HepG2 (cell line): ENCODE data around the gene PDZD7. TPM values are rescaled to one million over a fixed set of nuclear protein-coding genes. Genes with fewer than 3 reads are reported as not detected.

Experiments used
- ATAC-seq: fragments of 200-7000 bp; cut with Tn5 transposase; 3 replicates; pipeline ENCODE4 v1.9.1; 2020; ENCODE audit warnings: mild to moderate bottlenecking, moderate library complexity
- BruUV-seq: library from RNA; stranded (reverse); fragments of 400-500 nt; replicated peaks from 2 replicates; lab custom pipeline; 2021; lab: Mats Ljungman, UMichigan
- CTCF ChIA-PET: fragments of 300-600 bp; formaldehyde crosslinking; extraction: SDS; loops from one replicate; lab custom pipeline; 2021; ENCODE audit warnings: low total read pairs, inconsistent platforms, low intra/inter-chr PET ratio; lab: Yijun Ruan, JAX
- POLR2A ChIA-PET: fragments of 350-600 bp; sonication (Branson Sonifier 250); formaldehyde crosslinking; loops from one replicate; lab custom pipeline; 2020; ENCODE audit warnings: antibody characterized with exemption, inconsistent platforms; lab: Yijun Ruan, JAX
- DNase-seq: peaks from one replicate; pipeline ENCODE4 v3.0.0-alpha.2; 2015; ENCODE audit warnings: low spot score
- FAIRE-seq: peaks from 3 replicates; lab custom pipeline; 2011; peaks lifted over from hg19 to GRCh38; lab: Jason Lieb, UNC
- H2AFZ ChIP-seq: one replicate; pipeline ENCODE4 v1.6.1; 2011; ENCODE audit warnings: low read length, inconsistent platforms
- H3K27ac ChIP-seq: fragments of 300-600 bp; 3 replicates; pipeline ENCODE4 v1.8.0; 2011; ENCODE audit warnings: mixed run types, mild to moderate bottlenecking, mixed read lengths, low read length, inconsistent platforms; ENCODE audit not compliant: insufficient read depth; ENCODE audit errors: extremely low read length
- H3K27me3 ChIP-seq, 2 experiments: fragments of 200-600 bp in 1 of 2; 2 replicates in 1 of 2; 3 replicates in 1 of 2; pipeline versions ENCODE4 v1.6.0 to v1.8.0; 2011; ENCODE audit warnings: low read length in 2 of 2, mild to moderate bottlenecking in 2 of 2, moderate library complexity in 2 of 2, inconsistent platforms in 1 of 2; ENCODE audit not compliant: insufficient read depth in 2 of 2, control insufficient read depth in 1 of 2
- H3K36me3 ChIP-seq, 2 experiments: fragments of 200-600 bp in 1 of 2; replicated peaks in 1 of 2; 2 replicates in 1 of 2; 3 replicates in 1 of 2; pipeline versions ENCODE4 v1.5.1 to v1.8.0; 2011; ENCODE audit warnings: low read length in 2 of 2, inconsistent platforms in 1 of 2; ENCODE audit not compliant: insufficient read depth in 2 of 2, control insufficient read depth in 1 of 2
- H3K4me1 ChIP-seq: 2 replicates; pipeline ENCODE4 v1.5.1; 2012; ENCODE audit warnings: low read length, inconsistent platforms; ENCODE audit not compliant: insufficient read depth
- H3K4me2 ChIP-seq: 2 replicates; pipeline ENCODE4 v1.6.0; 2011; ENCODE audit warnings: low read depth, low read length, inconsistent platforms
- H3K4me3 ChIP-seq, 3 experiments: fragments of 200-600 bp in 1 of 3; sonication (generic), shearing (Covaris generic) in 1 of 3; replicated peaks in 1 of 3; 2 replicates each; pipeline ENCODE4 v1.5.1; 2011 to 2016; ENCODE audit warnings: low read length in 3 of 3, inconsistent platforms in 2 of 3, low read depth in 2 of 3, mild to moderate bottlenecking in 2 of 3, control low read depth in 1 of 3, mixed read lengths in 1 of 3; ENCODE audit not compliant: insufficient read depth in 1 of 3
- H3K79me2 ChIP-seq: one replicate; pipeline ENCODE4 v1.6.1; 2011; ENCODE audit warnings: low read length, inconsistent platforms; ENCODE audit not compliant: insufficient read depth
- H3K9ac ChIP-seq: 2 replicates; pipeline ENCODE4 v1.6.0; 2011; ENCODE audit warnings: mild to moderate bottlenecking, low read depth, low read length, inconsistent platforms; ENCODE audit not compliant: insufficient read depth
- H3K9me3 ChIP-seq: 2 replicates; pipeline ENCODE4 v1.5.1; 2012; ENCODE audit warnings: mild to moderate bottlenecking, low read length
- H4K20me1 ChIP-seq: 2 replicates; pipeline ENCODE4 v1.6.0; 2011; ENCODE audit warnings: inconsistent platforms, mild to moderate bottlenecking, low read length, moderate library complexity; ENCODE audit not compliant: insufficient read depth
- ATF6 ChIP-seq: sonication (generic); formaldehyde crosslinking; conservative IDR thresholded peaks from 2 replicates; pipeline ENCODE4 v1.4.0; 2020; ENCODE audit warnings: missing genetic modification reagents
- KLF15 ChIP-seq: sonication (generic); formaldehyde crosslinking; IDR thresholded peaks from 2 replicates; pipeline ENCODE4 v1.8.1; 2023; ENCODE audit warnings: borderline replicate concordance, mild to moderate bottlenecking, inconsistent platforms, missing genetic modification reagents, mixed read lengths
- MIXL1 ChIP-seq: IDR thresholded peaks from 2 replicates; pipeline ENCODE4 v1.6.1; 2016
- MXD3 ChIP-seq: IDR thresholded peaks from 2 replicates; pipeline ENCODE4 v1.6.1; 2016; ENCODE audit warnings: mild to moderate bottlenecking, missing biosample characterization, missing genetic modification reagents
- RAD51 ChIP-seq: fragments of 450-650 bp; IDR thresholded peaks from 2 replicates; pipeline ENCODE4 v1.6.1; 2016; ENCODE audit warnings: borderline replicate concordance
- REST ChIP-seq, 2 experiments: IDR thresholded peaks; 2 replicates each; pipeline ENCODE4 v1.6.1; 2011 to 2012; ENCODE audit warnings: low read length in 2 of 2, borderline replicate concordance in 1 of 2, low read depth in 1 of 2, mild to moderate bottlenecking in 1 of 2, moderate library complexity in 1 of 2
- SALL2 ChIP-seq: sonication (generic); formaldehyde crosslinking; IDR thresholded peaks from 2 replicates; pipeline ENCODE4 v1.8.1; 2023; ENCODE audit warnings: mild to moderate bottlenecking, missing genetic modification reagents, inconsistent platforms
- ZNF180 ChIP-seq: sonication (generic); formaldehyde crosslinking; IDR thresholded peaks from 2 replicates; pipeline ENCODE4 v1.4.0; 2020; ENCODE audit warnings: low read depth, missing genetic modification reagents, borderline replicate concordance
- ZNF367 ChIP-seq: sonication (generic); formaldehyde crosslinking; IDR thresholded peaks from 2 replicates; pipeline ENCODE4 v1.4.0; 2020; ENCODE audit warnings: missing genetic modification reagents, borderline replicate concordance
- ZNF547 ChIP-seq: sonication (generic); formaldehyde crosslinking; IDR thresholded peaks from 2 replicates; pipeline ENCODE4 v1.5.1; 2020; ENCODE audit warnings: mild to moderate bottlenecking, missing genetic modification reagents
- ZNF563 ChIP-seq: sonication (generic); formaldehyde crosslinking; IDR thresholded peaks from 2 replicates; pipeline ENCODE4 v1.8.0; 2022; ENCODE audit warnings: mild to moderate bottlenecking, moderate library complexity, missing genetic modification reagents
- WGBS: methylation state at CpG from one replicate; pipeline ENCODE4 v1.1.6; 2017; ENCODE audit warnings: low lambda C conversion rate; 5-methylcytosine and 5-hydroxymethylcytosine counted together
- in situ Hi-C: cut with HindIII; loops from 2 replicates; pipeline ENCODE4 v1.10.0; 2017; ENCODE audit warnings: low pct_unique_long_range_greater_than_20kb; ENCODE audit not compliant: extremely low pct_ligation_motif_present
- intact Hi-C: fragments of 100-400 bp; cut with micrococcal nuclease; formaldehyde crosslinking; loops from one replicate; pipeline ENCODE4 v1.10.0; 2022; ENCODE audit not compliant: unreplicated experiment
- polyA plus RNA-seq, 8 experiments: library from polyadenylated mRNA; depleted of rRNA in 3 of 8; stranded (reverse) in 7 of 8; unstranded in 1 of 8; fragments of >200 nt; fragmentation: Illumina TruSeq in 4 of 8; extraction: Trizol in 4 of 8; gene quantifications; 2 replicates each; pipeline versions ENCODE4 v1.2.1 to v1.2.3, GENCODE V29; 2011 to 2016; ENCODE audit warnings: low read depth in 4 of 8, missing spikeins in 1 of 8, mixed read lengths in 1 of 8; ENCODE audit not compliant: insufficient read depth in 1 of 8
- total RNA-seq, 5 experiments: library from RNA; depleted of rRNA; stranded (reverse); fragments of >200 nt; fragmentation: Illumina TruSeq; extraction: Trizol; gene quantifications; 2 replicates each; pipeline ENCODE4 v1.2.3, GENCODE V29; 2016; ENCODE audit warnings: low read depth in 1 of 5

Gene PDZD7
- total and polyA plus RNA-seq, 2 of the 13 experiments (the other 11 are each of a cell fraction or from before 2014, with no cell fraction given) = 0.58 to 0.73 TPM

- H3K9me3 ChIP-seq = no peaks in the 10 kb centered on the region
- H3K9ac ChIP-seq = peak overlapping the region; percentile 90
- peak; percentile 84 for DNase-seq
- H3K4me2 ChIP-seq = peak overlapping the region; percentile 98
- WGBS = 2% methylated on average over 11 of the region's 13 CpGs
- peaks cover 88% of the 10 kb centered on the region for H3K4me1 ChIP-seq
- POLR2A ChIA-PET = interaction anchor here (0.7 to 12.6 kb wide), 13 partner anchors 12 to 597 kb away, joined by 3 to 277 read pairs (median 5); partner anchors contain the start of genes KAZALD1, LZTS2, MRPL43 and TWNK
- peak overlapping the region; percentile 84 to 96 (median 94) for H3K4me3 ChIP-seq
- intact Hi-C loops (loop anchor here (2.0 kb wide), 1 partner anchor 43 kb away; no protein-coding TSS in a partner anchor), in situ Hi-C loops (no loop called here)
- ATAC-seq = peak; percentile 34
- no peak for FAIRE-seq
- TSS peak; percentile 36 for BruUV-seq
- no peaks in the 10 kb centered on the region; a peak in 1 of 5 replicates for H3K27me3 ChIP-seq
- CTCF ChIA-PET = interaction anchor here (0.9 to 1.5 kb wide), 4 partner anchors 15 to 43 kb away, joined by 3 to 5 read pairs (median 3); no protein-coding TSS in a partner anchor
- H2AFZ ChIP-seq = no peak overlapping the region
- no peaks in the 10 kb centered on the region for H4K20me1 ChIP-seq
- peaks cover 13 to 31% of the 10 kb centered on the region in 2 experiments for H3K36me3 ChIP-seq
- peaks cover 45% of the 10 kb centered on the region for H3K79me2 ChIP-seq
- peak overlapping the region; percentile 96 for H3K27ac ChIP-seq
- TF ChIP-seq ZNF367 (CRISPR knock-in tag) (no peak), ZNF547 (CRISPR knock-in tag) (no peak), REST (IDR thresholded peaks at IDR 0.05; ENCODE audit: borderline replicate concordance in 1 of 2, low read depth in 1 of 2, low read length in 2 of 2) (no peak), RAD51 (no peak), SALL2 (CRISPR knock-in tag) (no peak), KLF15 (CRISPR knock-in tag) (no peak), MXD3 (CRISPR knock-in tag) (no peak), ZNF563 (CRISPR knock-in tag) (no peak), MIXL1 (CRISPR knock-in tag) (peak; percentile 72), ATF6 (CRISPR knock-in tag) (no peak), ZNF180 (CRISPR knock-in tag) (no peak)
Measured at GRCh38 chr10:100970076-100970913, 60.6 kb downstream of the PDZD7 start.
